Trophoblast cell (in vitro differentiated cells and primary cell): ENCODE data around the gene H2BK1.

ENCODE experiments used
- DNase-seq, 2 donors: peaks; one replicate each; pipeline ENCODE4 v3.0.0-alpha.2; 2016
- H2AFZ ChIP-seq: 2 replicates; pipeline ENCODE4 v1.6.1; 2013; ENCODE audit warnings: low read length, moderate library complexity, mild to moderate bottlenecking; ENCODE audit not compliant: insufficient read depth, poor library complexity
- H2AK5ac ChIP-seq: 2 replicates; pipeline ENCODE4 v1.6.1; 2013; ENCODE audit warnings: mild to moderate bottlenecking, low read length
- H2BK120ac ChIP-seq: 2 replicates; pipeline ENCODE4 v1.6.1; 2013; ENCODE audit warnings: low read length, mild to moderate bottlenecking, moderate library complexity; ENCODE audit not compliant: insufficient read depth, poor library complexity
- H2BK12ac ChIP-seq: 2 replicates; pipeline ENCODE4 v1.6.1; 2013; ENCODE audit warnings: mild to moderate bottlenecking, low read length, moderate library complexity
- H2BK5ac ChIP-seq: 2 replicates; pipeline ENCODE4 v1.6.1; 2013; ENCODE audit warnings: low read length, low read depth, moderate library complexity, mild to moderate bottlenecking; ENCODE audit not compliant: poor library complexity
- H3K14ac ChIP-seq: 2 replicates; pipeline ENCODE4 v1.6.1; 2013; ENCODE audit warnings: mild to moderate bottlenecking, low read length
- H3K18ac ChIP-seq: 2 replicates; pipeline ENCODE4 v1.6.1; 2013; ENCODE audit warnings: mild to moderate bottlenecking, low read length
- H3K23ac ChIP-seq: 2 replicates; pipeline ENCODE4 v1.6.1; 2013; ENCODE audit warnings: low read length
- H3K27ac ChIP-seq: 2 replicates; pipeline ENCODE4 v1.5.1; 2013; ENCODE audit warnings: low read depth, mild to moderate bottlenecking, inconsistent platforms, low read length, moderate library complexity
- H3K27me3 ChIP-seq: 2 replicates; pipeline ENCODE4 v1.6.1; 2013; ENCODE audit warnings: inconsistent platforms, mild to moderate bottlenecking, low read length, moderate library complexity; ENCODE audit not compliant: insufficient read depth
- H3K36me3 ChIP-seq, 2 experiments: 1 replicate in 1 of 2; 2 replicates in 1 of 2; pipeline ENCODE4 v1.6.1; 2013; ENCODE audit warnings: low read length in 2 of 2, mild to moderate bottlenecking in 2 of 2, moderate library complexity in 1 of 2; ENCODE audit not compliant: insufficient read depth in 2 of 2, control insufficient read depth in 1 of 2
- H3K4ac ChIP-seq: 2 replicates; pipeline ENCODE4 v1.6.1; 2013; ENCODE audit warnings: low read depth, mild to moderate bottlenecking, low read length, moderate library complexity
- H3K4me1 ChIP-seq, 2 experiments: 1 replicate in 1 of 2; 2 replicates in 1 of 2; pipeline ENCODE4 v1.6.1; 2013; ENCODE audit warnings: low read length in 2 of 2, mild to moderate bottlenecking in 2 of 2, moderate library complexity in 1 of 2; ENCODE audit not compliant: insufficient read depth in 2 of 2, control insufficient read depth in 1 of 2
- H3K4me2 ChIP-seq: 2 replicates; pipeline ENCODE4 v1.6.1; 2013; ENCODE audit warnings: inconsistent platforms, mild to moderate bottlenecking, low read length, moderate library complexity
- H3K4me3 ChIP-seq: 2 replicates; pipeline ENCODE4 v1.5.1; 2013; ENCODE audit warnings: mild to moderate bottlenecking, low read depth, low read length, inconsistent platforms
- H3K79me1 ChIP-seq: one replicate; pipeline ENCODE4 v1.6.1; 2013; ENCODE audit warnings: low read length
- H3K79me2 ChIP-seq: 2 replicates; pipeline ENCODE4 v1.6.1; 2013; ENCODE audit warnings: low read length, mild to moderate bottlenecking; ENCODE audit not compliant: control insufficient read depth, insufficient read depth, poor library complexity
- H3K9ac ChIP-seq: 2 replicates; pipeline ENCODE4 v1.6.1; 2013; ENCODE audit warnings: mild to moderate bottlenecking, low read length
- H3K9me3 ChIP-seq: 2 replicates; pipeline ENCODE4 v1.6.1; 2013; ENCODE audit warnings: low read depth, mild to moderate bottlenecking, control low read depth, inconsistent platforms, low read length; ENCODE audit not compliant: insufficient read depth
- H4K12ac ChIP-seq: 2 replicates; pipeline ENCODE4 v1.6.1; 2013; ENCODE audit warnings: low read depth, mild to moderate bottlenecking, low read length, moderate library complexity
- H4K8ac ChIP-seq: 2 replicates; pipeline ENCODE4 v1.6.1; 2013; ENCODE audit warnings: low read depth, mild to moderate bottlenecking, low read length, moderate library complexity
- H4K91ac ChIP-seq: one replicate; pipeline ENCODE4 v1.6.1; 2013; ENCODE audit warnings: low read depth, mild to moderate bottlenecking, low read length, moderate library complexity
- WGBS: extraction: QIAGEN DNeasy Blood & Tissue Kit; methylation state at CpG from one replicate; pipeline ENCODE4 v1.1.7; 2013; ENCODE audit warnings: missing lambda C conversion rate; ENCODE audit not compliant: insufficient read length, insufficient coverage; ENCODE audit errors: extremely low coverage; 5-methylcytosine and 5-hydroxymethylcytosine counted together

Gene H2BK1

DNA sequence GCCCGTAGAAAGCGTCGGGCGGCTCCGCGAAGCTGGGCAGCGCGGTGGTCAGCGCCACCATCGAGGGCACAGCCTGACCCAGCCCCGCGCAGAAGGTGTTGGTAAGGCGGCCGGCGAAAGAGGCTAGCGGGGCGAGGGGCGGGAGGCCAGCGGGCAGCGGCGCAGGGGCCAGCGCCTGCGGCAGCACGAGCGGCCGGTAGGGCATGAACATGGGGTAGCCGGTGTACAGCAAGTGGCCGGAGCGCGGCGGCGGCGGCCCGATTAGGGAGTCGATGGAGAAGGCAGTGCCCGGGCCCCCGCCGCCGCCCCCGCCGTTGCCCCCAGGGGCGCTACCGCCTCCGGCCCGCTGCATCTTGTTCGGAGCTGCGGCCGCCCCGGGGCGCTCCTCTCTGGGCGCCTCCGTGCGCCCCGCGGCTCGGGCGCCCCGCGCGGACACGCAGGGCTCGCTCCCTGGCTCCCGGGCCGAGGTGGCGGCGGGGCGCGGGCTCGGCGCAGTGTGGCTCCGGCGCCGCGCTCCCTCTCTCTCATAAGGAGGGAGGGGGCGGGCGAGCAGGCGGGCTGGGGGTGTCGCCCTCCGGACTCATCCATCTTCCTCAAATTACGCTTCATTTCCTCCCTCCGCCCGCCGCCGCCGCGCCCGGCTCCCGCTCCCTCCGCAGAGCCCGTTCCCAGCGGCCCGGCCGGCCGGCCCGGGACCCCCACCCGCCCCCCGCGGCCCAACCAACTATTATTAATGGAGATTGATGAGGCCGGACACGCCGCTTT lies 42.9 kb downstream of the H2BK1 start, which contains the start of gene GBX1:
TSS of gene GBX1 (minus strand) at position 498 of the 765 bp plus-strand sequence. CDS start at position 352, 146 bp downstream.
- H3K18ac ChIP-seq: no peak within 1 kb of the TSS
- H3K14ac ChIP-seq: no peak within 1 kb of the TSS
- peak in 1 of 2 donors; percentile 8 for DNase-seq
- no peak within 1 kb of the TSS for H4K8ac ChIP-seq
- no peak within 1 kb of the TSS for H4K12ac ChIP-seq
- no peaks in the 10 kb centered on the region for H3K79me1 ChIP-seq
- H3K4me2 ChIP-seq: peak within 1 kb of the TSS; percentile 85
- peak within 1 kb of the TSS; percentile 63 for H3K4me3 ChIP-seq
- no peak within 1 kb of the TSS for H2BK120ac ChIP-seq
- H2AFZ ChIP-seq: peak within 1 kb of the TSS; percentile 56
- H3K36me3 ChIP-seq: no peaks in the 10 kb centered on the region
- H3K23ac ChIP-seq: no peak within 1 kb of the TSS
- WGBS: no CpG with 5 or more reads among the region's 101 CpGs
- no peak within 1 kb of the TSS for H3K4ac ChIP-seq
- H3K9me3 ChIP-seq: peaks cover 9% of the 10 kb centered on the region
- peaks cover 52% of the 10 kb centered on the region for H3K27me3 ChIP-seq
- no peak within 1 kb of the TSS for H2BK12ac ChIP-seq
- no peak within 1 kb of the TSS for H2BK5ac ChIP-seq
- H3K9ac ChIP-seq: no peak within 1 kb of the TSS
- no peak within 1 kb of the TSS for H2AK5ac ChIP-seq
- H4K91ac ChIP-seq: no peak within 1 kb of the TSS
- H3K27ac ChIP-seq: no peak within 1 kb of the TSS
- no peaks in the 10 kb centered on the region for H3K79me2 ChIP-seq
- H3K4me1 ChIP-seq: peaks cover 5 to 8% of the 10 kb centered on the region in 2 experiments

DNA sequence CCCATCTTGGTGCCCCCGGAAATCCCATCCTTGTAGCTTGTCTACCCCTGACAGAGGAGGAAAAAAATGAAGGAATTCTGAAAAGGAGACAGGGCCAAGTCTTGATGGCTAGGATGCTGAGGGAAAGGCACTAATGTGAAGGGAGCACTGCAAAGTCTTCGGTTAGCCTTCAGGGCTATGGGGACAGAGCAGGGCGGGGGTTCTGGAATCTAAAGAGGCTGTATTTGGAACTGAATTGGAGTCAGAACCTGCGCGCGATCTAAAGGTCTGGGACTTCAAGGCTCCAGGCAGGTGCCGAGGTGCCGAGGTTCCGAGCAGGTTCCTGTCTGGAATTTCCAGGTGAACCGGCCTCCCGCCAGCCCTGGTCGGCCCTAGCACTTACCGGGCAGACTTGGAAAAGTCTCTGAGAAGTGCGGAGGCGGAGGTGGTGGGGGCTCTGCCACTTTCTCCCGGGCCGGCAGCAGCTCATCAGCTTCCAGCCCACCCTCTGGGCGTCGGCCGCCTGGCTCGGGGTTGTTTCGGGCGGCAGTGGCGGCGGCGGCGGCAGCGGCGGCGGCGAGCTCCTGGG lies 43.6 kb downstream of the H2BK1 start:
- Histone ChIP-seq H3K4ac (no peak overlapping the region), H3K27ac (no peak overlapping the region), H3K27me3 (peaks cover 52% of the 10 kb centered on the region), H4K91ac (no peak overlapping the region), H4K12ac (no peak overlapping the region), H3K36me3 (no peaks in the 10 kb centered on the region), H3K18ac (no peak overlapping the region), H3K79me1 (no peaks in the 10 kb centered on the region), H2BK12ac (no peak overlapping the region), H3K9ac (no peak overlapping the region), H2BK120ac (no peak overlapping the region), H2AK5ac (no peak overlapping the region), H3K4me2 (peak overlapping the region; percentile 85), H4K8ac (no peak overlapping the region), H3K9me3 (peaks cover 9% of the 10 kb centered on the region), H2BK5ac (no peak overlapping the region), H3K14ac (no peak overlapping the region), H3K23ac (no peak overlapping the region), H2AFZ (peak overlapping the region; percentile 56), H3K4me3 (no peak overlapping the region), H3K79me2 (no peaks in the 10 kb centered on the region), H3K4me1 (peaks cover 5 to 8% of the 10 kb centered on the region in 2 experiments)
- WGBS: no CpG with 5 or more reads among the region's 31 CpGs
- peak in 1 of 2 donors; percentile 21 for DNase-seq

DNA sequence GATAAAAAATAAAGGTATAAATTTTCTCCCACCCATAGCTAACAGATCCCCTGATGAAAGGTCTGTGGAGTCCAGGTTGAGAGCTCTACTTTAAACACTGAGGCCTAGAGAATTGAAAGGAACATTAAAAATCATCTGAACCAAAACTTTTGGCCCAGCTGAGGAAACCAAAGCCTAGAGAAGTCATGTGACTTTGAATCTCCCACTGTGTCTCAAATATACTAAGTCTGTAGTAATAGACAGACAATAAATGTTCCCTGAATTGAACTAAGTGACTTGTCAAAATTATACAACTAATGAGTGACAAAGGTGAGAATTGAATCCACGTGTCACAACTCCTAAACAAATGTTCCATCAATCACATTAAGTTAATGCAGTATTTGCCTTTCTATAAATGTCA lies 48.5 kb downstream of the H2BK1 start:
- Histone ChIP-seq H2AK5ac (no peak overlapping the region), H4K8ac (no peak overlapping the region), H3K4me3 (no peak overlapping the region), H2BK120ac (no peak overlapping the region), H4K12ac (no peak overlapping the region), H4K91ac (no peak overlapping the region), H3K4ac (no peak overlapping the region), H2AFZ (no peak overlapping the region), H3K4me1 (peaks cover 0 to 2% of the 10 kb centered on the region in 2 experiments), H3K4me2 (no peak overlapping the region), H3K9ac (no peak overlapping the region), H3K14ac (no peak overlapping the region), H2BK5ac (no peak overlapping the region), H3K27ac (no peak overlapping the region), H3K27me3 (peaks cover 23% of the 10 kb centered on the region), H3K79me1 (no peaks in the 10 kb centered on the region), H3K36me3 (no peaks in the 10 kb centered on the region), H2BK12ac (no peak overlapping the region), H3K18ac (no peak overlapping the region), H3K79me2 (no peaks in the 10 kb centered on the region), H3K23ac (no peak overlapping the region), H3K9me3 (no peaks in the 10 kb centered on the region)
- WGBS: no CpG with 5 or more reads among the region's 1 CpG
- DNase-seq: no peak
